ENCODE results near the gene GRID1. TPM values are rescaled to one million over a fixed set of nuclear protein-coding genes. Genes with fewer than 3 reads are reported as not detected.

Gene GRID1
- total and polyA plus RNA-seq, 10 donors: 0.06 to 0.42 (median 0.15) TPM; not detected in 4

DNA sequence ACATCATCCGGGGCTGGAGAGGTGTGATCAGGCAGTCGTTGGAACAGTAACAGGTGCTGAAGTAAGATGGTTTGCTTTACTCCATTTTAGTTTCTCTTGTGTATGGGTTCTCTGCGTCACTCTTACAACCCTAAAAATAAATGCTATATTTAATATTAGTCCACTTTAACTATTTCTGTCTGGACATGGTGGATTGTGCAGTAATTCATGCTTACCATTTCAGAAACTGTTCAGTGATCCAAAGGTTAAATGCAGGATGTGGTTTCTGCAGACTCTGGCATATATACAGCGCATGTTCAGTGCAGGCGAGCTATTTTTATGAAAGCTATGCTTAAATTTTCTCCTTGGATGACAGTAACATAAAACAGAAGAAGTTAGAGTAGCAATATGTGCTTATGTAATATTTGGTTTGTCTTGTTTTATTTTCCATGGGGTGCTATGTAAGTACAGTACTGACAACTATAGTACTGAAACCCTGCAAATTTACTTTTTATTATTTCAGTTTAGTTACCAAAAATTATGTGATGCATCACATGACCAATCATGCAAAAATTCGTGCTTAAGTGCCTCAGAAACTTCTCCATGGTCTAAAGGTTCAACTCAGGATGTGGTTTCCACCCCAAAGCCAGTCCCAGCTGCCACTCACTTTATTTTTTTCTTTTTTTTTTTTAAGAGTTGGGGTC, 46.6 kb upstream of the GRID1 start:
- Histone ChIP-seq H3K4me1 (peaks cover 13 to 51% (median 35%) of the 10 kb centered on the region in 6 donors), H3K27me3 (replicated peaks in 1 of 7) (no peaks in the 10 kb centered on the region), H3K36me3 (no peaks in the 10 kb centered on the region), H3K27ac (peak overlapping the region in 6 of 8 donors; percentile 4 to 75 (median 63)), H3K9me3 (peaks cover 0 to 4% (median 0%) of the 10 kb centered on the region in 8 donors), H3K4me3 (peak overlapping the region in 2 of 8 donors; percentile 7 to 43)
- TF ChIP-seq POLR2A (IDR thresholded peaks at IDR 0.05): no peak
- TF ChIP-seq CTCF (IDR thresholded peaks at IDR 0.05 in 8 of 11, conservative IDR thresholded peaks at IDR 0.05 in 3 of 11): no peak
- no peak for TF ChIP-seq POLR2AphosphoS5 (IDR thresholded peaks at IDR 0.05)
- 12 to 24% (median 16%) methylated on average over 6 of the region's 6 CpGs for WGBS, 5 donors
- intact Hi-C loops (cut with DNase I; ENCODE audit: low total_unique reads): no loop called here
- DNase-seq: no peak

GRCh38 chr10:86411852-86412560, 45.4 kb upstream of the GRID1 start:
- H3K27ac ChIP-seq: peak overlapping the region in 6 of 8 donors; percentile 5 to 75 (median 63)
- H3K36me3 ChIP-seq: no peaks in the 10 kb centered on the region
- no peak overlapping the region for H3K4me3 ChIP-seq
- WGBS, 5 donors: 53 to 65% (median 60%) methylated on average over 6 of the region's 6 CpGs
- no peak for DNase-seq
- TF ChIP-seq POLR2AphosphoS5 (IDR thresholded peaks at IDR 0.05) (no peak), CTCF (IDR thresholded peaks at IDR 0.05 in 8 of 11, conservative IDR thresholded peaks at IDR 0.05 in 3 of 11) (no peak), POLR2A (IDR thresholded peaks at IDR 0.05) (no peak)
- peaks cover 0 to 4% (median 0%) of the 10 kb centered on the region in 8 donors for H3K9me3 ChIP-seq
- H3K27me3 ChIP-seq (replicated peaks in 1 of 7): no peaks in the 10 kb centered on the region
- intact Hi-C loops (cut with DNase I; ENCODE audit: low total_unique reads): no loop called here
- H3K4me1 ChIP-seq: peaks cover 13 to 51% (median 35%) of the 10 kb centered on the region in 6 donors

GRCh38 chr10:86411281-86411841, 44.8 kb upstream of the GRID1 start:
- H3K27ac ChIP-seq: peak overlapping the region in 6 of 8 donors; percentile 5 to 70 (median 58)
- 1 to 5% (median 3%) methylated on average over 7 of the region's 7 CpGs for WGBS, 5 donors
- no peak for DNase-seq

More at GRCh38 chr10:86411281-86411841, 44.8 kb upstream of the GRID1 start:
- Histone ChIP-seq H3K36me3 (no peaks in the 10 kb centered on the region), H3K4me3 (no peak overlapping the region), H3K4me1 (peaks cover 13 to 51% (median 35%) of the 10 kb centered on the region in 6 donors), H3K27me3 (replicated peaks in 1 of 7) (no peaks in the 10 kb centered on the region), H3K9me3 (peaks cover 0 to 4% (median 0%) of the 10 kb centered on the region in 8 donors)
- TF ChIP-seq POLR2A (IDR thresholded peaks at IDR 0.05) (no peak), CTCF (IDR thresholded peaks at IDR 0.05 in 8 of 11, conservative IDR thresholded peaks at IDR 0.05 in 3 of 11) (no peak), POLR2AphosphoS5 (IDR thresholded peaks at IDR 0.05) (no peak)
- intact Hi-C loops (cut with DNase I; ENCODE audit: low total_unique reads): no loop called here
